Measurements from ENCODE around the gene ARAP1.

GRCh38 chr11:72779495-72780128, 27.4 kb upstream of the ARAP1 start:
- no peak for TF ChIP-seq CTCF (IDR thresholded peaks at IDR 0.05)
- no peak for TF ChIP-seq POLR2A (IDR thresholded peaks at IDR 0.05)
